IPS-18a (cell line): ENCODE data around the gene MYO18A.
"Not testable (repeated sequence)": the region's sequence is repeated elsewhere in the genome, so short reads cannot be mapped to it uniquely, and the experiment has no call there.

Source experiments
- H3K27ac ChIP-seq: one replicate; pipeline ENCODE4 v1.5.1; 2013; ENCODE audit warnings: low read length
- H3K27me3 ChIP-seq: one replicate; pipeline ENCODE4 v1.6.1; 2013; ENCODE audit warnings: mild to moderate bottlenecking, low read length; ENCODE audit not compliant: control insufficient read depth, insufficient read depth
- H3K36me3 ChIP-seq: one replicate; pipeline ENCODE4 v1.6.1; 2013; ENCODE audit warnings: low read depth, low read length; ENCODE audit not compliant: control insufficient read depth
- H3K4me1 ChIP-seq: one replicate; pipeline ENCODE4 v1.6.1; 2013; ENCODE audit warnings: low read depth, low read length; ENCODE audit not compliant: control insufficient read depth
- H3K4me3 ChIP-seq: one replicate; pipeline ENCODE4 v1.5.1; 2013; ENCODE audit warnings: low read length
- H3K9ac ChIP-seq: one replicate; pipeline ENCODE4 v1.6.1; 2013; ENCODE audit warnings: mild to moderate bottlenecking, low read length, moderate library complexity
- H3K9me3 ChIP-seq: one replicate; pipeline ENCODE4 v1.6.1; 2013; ENCODE audit warnings: low read depth, low read length; ENCODE audit not compliant: control insufficient read depth

Gene MYO18A

GRCh38 chr17:29170682-29171081 is 9.5 kb downstream of the MYO18A start:
- no peaks in the 10 kb centered on the region for H3K36me3 ChIP-seq

GRCh38 chr17:29169806-29170591 is 10.2 kb downstream of the MYO18A start:
- Histone ChIP-seq H3K9ac (no peak overlapping the region), H3K4me1 (no peaks in the 10 kb centered on the region), H3K4me3 (no peak overlapping the region), H3K27me3 (no peaks in the 10 kb centered on the region), H3K27ac (no peak overlapping the region), H3K36me3 (no peaks in the 10 kb centered on the region), H3K9me3 (no peaks in the 10 kb centered on the region)

More at GRCh38 chr17:29170682-29171081, 9.5 kb downstream of the MYO18A start:
- no peaks in the 10 kb centered on the region for H3K27me3 ChIP-seq
- no peak overlapping the region for H3K4me3 ChIP-seq
- no peaks in the 10 kb centered on the region for H3K4me1 ChIP-seq
- no peak overlapping the region for H3K27ac ChIP-seq
- no peak overlapping the region for H3K9ac ChIP-seq
- no peaks in the 10 kb centered on the region for H3K9me3 ChIP-seq

- not testable (repeated sequence) for H3K27me3 ChIP-seq, H3K36me3 ChIP-seq, H3K9me3 ChIP-seq, H3K4me1 ChIP-seq, H3K4me3 ChIP-seq, H3K9ac ChIP-seq, H3K27ac ChIP-seq
Observed at GRCh38 chr17:29168759-29169126, 11.5 kb downstream of the MYO18A start.

GRCh38 chr17:29168079-29168758 is 12.0 kb downstream of the MYO18A start:
- no peak overlapping the region for H3K4me3 ChIP-seq
- H3K9me3 ChIP-seq: no peaks in the 10 kb centered on the region
- no peak overlapping the region for H3K27ac ChIP-seq
- H3K9ac ChIP-seq: no peak overlapping the region
- H3K4me1 ChIP-seq: no peaks in the 10 kb centered on the region
- no peaks in the 10 kb centered on the region for H3K27me3 ChIP-seq
- H3K36me3 ChIP-seq: no peaks in the 10 kb centered on the region

- Histone ChIP-seq H3K9ac (no peak overlapping the region), H3K4me3 (no peak overlapping the region), H3K9me3 (no peaks in the 10 kb centered on the region), H3K36me3 (no peaks in the 10 kb centered on the region), H3K4me1 (no peaks in the 10 kb centered on the region), H3K27ac (no peak overlapping the region), H3K27me3 (no peaks in the 10 kb centered on the region)
Observed at GRCh38 chr17:29167393-29168078, 12.7 kb downstream of the MYO18A start.

- H3K4me1 ChIP-seq: no peaks in the 10 kb centered on the region
- no peak overlapping the region for H3K4me3 ChIP-seq
- no peaks in the 10 kb centered on the region for H3K9me3 ChIP-seq
- H3K9ac ChIP-seq: no peak overlapping the region
- no peak overlapping the region for H3K27ac ChIP-seq
- no peaks in the 10 kb centered on the region for H3K36me3 ChIP-seq
- H3K27me3 ChIP-seq: no peaks in the 10 kb centered on the region
Observed at GRCh38 chr17:29166507-29166887, 13.7 kb downstream of the MYO18A start.

- H3K4me3 ChIP-seq: no peak overlapping the region
- H3K36me3 ChIP-seq: no peaks in the 10 kb centered on the region
- H3K27ac ChIP-seq: no peak overlapping the region
- no peaks in the 10 kb centered on the region for H3K27me3 ChIP-seq
- H3K4me1 ChIP-seq: no peaks in the 10 kb centered on the region
- no peaks in the 10 kb centered on the region for H3K9me3 ChIP-seq
- no peak overlapping the region for H3K9ac ChIP-seq
Observed at GRCh38 chr17:29165800-29166506, 14.2 kb downstream of the MYO18A start.

GRCh38 chr17:29165261-29165660 is 14.9 kb downstream of the MYO18A start:
- no peak overlapping the region for H3K4me3 ChIP-seq
- H3K9me3 ChIP-seq: no peaks in the 10 kb centered on the region
- no peaks in the 10 kb centered on the region for H3K36me3 ChIP-seq
- H3K4me1 ChIP-seq: no peaks in the 10 kb centered on the region
- H3K27me3 ChIP-seq: no peaks in the 10 kb centered on the region
- no peak overlapping the region for H3K27ac ChIP-seq
- no peak overlapping the region for H3K9ac ChIP-seq

- H3K9ac ChIP-seq: no peak overlapping the region
Observed at GRCh38 chr17:29163563-29163962, 16.6 kb downstream of the MYO18A start.

GRCh38 chr17:29162909-29163341 is 17.3 kb downstream of the MYO18A start:
- H3K9me3 ChIP-seq: no peaks in the 10 kb centered on the region
- no peak overlapping the region for H3K4me3 ChIP-seq
- H3K27ac ChIP-seq: no peak overlapping the region
- H3K4me1 ChIP-seq: no peaks in the 10 kb centered on the region
- H3K27me3 ChIP-seq: no peaks in the 10 kb centered on the region
- no peak overlapping the region for H3K9ac ChIP-seq
- no peaks in the 10 kb centered on the region for H3K36me3 ChIP-seq

More at GRCh38 chr17:29163563-29163962, 16.6 kb downstream of the MYO18A start:
- no peaks in the 10 kb centered on the region for H3K4me1 ChIP-seq
- no peaks in the 10 kb centered on the region for H3K9me3 ChIP-seq
- no peak overlapping the region for H3K4me3 ChIP-seq
- no peaks in the 10 kb centered on the region for H3K27me3 ChIP-seq
- no peak overlapping the region for H3K27ac ChIP-seq
- no peaks in the 10 kb centered on the region for H3K36me3 ChIP-seq
